ENCODE measurements around the gene NBPF11.
"Not testable (repeated sequence)": the region's sequence is repeated elsewhere in the genome, so short reads cannot be mapped to it uniquely, and the experiment has no call there.

DNA sequence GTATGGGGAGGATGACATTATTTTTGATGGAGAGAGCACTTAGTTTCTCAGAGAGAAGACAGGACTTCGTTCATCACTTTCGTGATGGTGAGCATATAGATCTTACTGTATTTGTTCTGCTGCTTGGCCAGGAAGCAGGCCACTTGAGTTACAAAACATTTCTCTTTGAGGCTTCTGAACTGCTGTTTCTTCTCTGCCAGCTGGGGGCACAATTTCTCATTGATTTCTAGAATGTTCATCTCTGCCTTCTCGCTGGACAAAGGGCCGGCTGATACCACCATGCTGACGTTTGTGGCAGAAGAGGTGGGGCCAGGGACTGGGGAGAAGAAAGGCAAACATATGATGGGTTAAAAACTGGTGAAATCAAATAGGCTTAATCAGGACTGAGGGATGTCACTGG, 31.7 kb downstream of the NBPF11 start:
- TF ChIP-seq, protein P1, sequence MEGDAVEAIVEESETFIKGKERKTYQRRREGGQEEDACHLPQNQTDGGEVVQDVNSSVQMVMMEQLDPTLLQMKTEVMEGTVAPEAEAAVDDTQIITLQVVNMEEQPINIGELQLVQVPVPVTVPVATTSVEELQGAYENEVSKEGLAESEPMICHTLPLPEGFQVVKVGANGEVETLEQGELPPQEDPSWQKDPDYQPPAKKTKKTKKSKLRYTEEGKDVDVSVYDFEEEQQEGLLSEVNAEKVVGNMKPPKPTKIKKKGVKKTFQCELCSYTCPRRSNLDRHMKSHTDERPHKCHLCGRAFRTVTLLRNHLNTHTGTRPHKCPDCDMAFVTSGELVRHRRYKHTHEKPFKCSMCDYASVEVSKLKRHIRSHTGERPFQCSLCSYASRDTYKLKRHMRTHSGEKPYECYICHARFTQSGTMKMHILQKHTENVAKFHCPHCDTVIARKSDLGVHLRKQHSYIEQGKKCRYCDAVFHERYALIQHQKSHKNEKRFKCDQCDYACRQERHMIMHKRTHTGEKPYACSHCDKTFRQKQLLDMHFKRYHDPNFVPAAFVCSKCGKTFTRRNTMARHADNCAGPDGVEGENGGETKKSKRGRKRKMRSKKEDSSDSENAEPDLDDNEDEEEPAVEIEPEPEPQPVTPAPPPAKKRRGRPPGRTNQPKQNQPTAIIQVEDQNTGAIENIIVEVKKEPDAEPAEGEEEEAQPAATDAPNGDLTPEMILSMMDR (conservative IDR thresholded peaks at IDR 0.05; ENCODE audit: low read depth, low read length) = not testable (repeated sequence)
- not testable (repeated sequence) for TF ChIP-seq EZH2phosphoT487 (IDR thresholded peaks at IDR 0.05; ENCODE audit: borderline replicate concordance, low read length); EZH2 (IDR thresholded peaks at IDR 0.05; ENCODE audit: low read length, unreplicated experiment)

Measured in PC-3 (cell line).